Spleen (tissue), 7 donors: ENCODE results near the gene HMBS.

Experiments
- CTCF ChIP-seq, 11 experiments: fragments of 200-600 bp in 7 of 11; fragments of 450-650 bp in 4 of 11; sonication (generic) in 4 of 11; IDR thresholded peaks in 8 of 11; conservative IDR thresholded peaks in 3 of 11; 1 replicate in 7 of 11; 2 replicates in 4 of 11; pipeline versions ENCODE4 v1.4.0 to v1.8.0; 2016 to 2021; ENCODE audit warnings: antibody characterized with exemption in 11 of 11, inconsistent platforms in 4 of 11, mild to moderate bottlenecking in 1 of 11
- POLR2A ChIP-seq, 3 donors: fragments of 450-650 bp; IDR thresholded peaks; one replicate each; pipeline ENCODE4 v1.5.1; 2017; ENCODE audit warnings: antibody characterized with exemption in 3 of 3, mild to moderate bottlenecking in 1 of 3
- POLR2AphosphoS5 ChIP-seq, 3 donors: sonication (generic); formaldehyde crosslinking; IDR thresholded peaks; one replicate each; pipeline ENCODE4 v1.5.1; 2017; ENCODE audit warnings: antibody characterized with exemption in 3 of 3
- donor health status: DM: no; HTN: no; CAD: no; lungs with moderate emphysema.
- donor health status: DM: no; HTN: no; CAD: no.
- donor health status: DM: no; HTN: no; CAD: no.

GRCh38 chr11:119120639-119121007 is 35.9 kb downstream of the HMBS start:
- TF ChIP-seq CTCF (IDR thresholded peaks at IDR 0.05 in 8 of 11, conservative IDR thresholded peaks at IDR 0.05 in 3 of 11) (no peak), POLR2A (IDR thresholded peaks at IDR 0.05) (no peak), POLR2AphosphoS5 (IDR thresholded peaks at IDR 0.05) (no peak)
